Measurements from ENCODE around the gene UBE2J2. TPM values are rescaled to one million over a fixed set of nuclear protein-coding genes. Genes with fewer than 3 reads are reported as not detected.

Gene UBE2J2
- total RNA-seq, 2 donors from 2014 or later: 69.9 to 72.7 TPM

DNA sequence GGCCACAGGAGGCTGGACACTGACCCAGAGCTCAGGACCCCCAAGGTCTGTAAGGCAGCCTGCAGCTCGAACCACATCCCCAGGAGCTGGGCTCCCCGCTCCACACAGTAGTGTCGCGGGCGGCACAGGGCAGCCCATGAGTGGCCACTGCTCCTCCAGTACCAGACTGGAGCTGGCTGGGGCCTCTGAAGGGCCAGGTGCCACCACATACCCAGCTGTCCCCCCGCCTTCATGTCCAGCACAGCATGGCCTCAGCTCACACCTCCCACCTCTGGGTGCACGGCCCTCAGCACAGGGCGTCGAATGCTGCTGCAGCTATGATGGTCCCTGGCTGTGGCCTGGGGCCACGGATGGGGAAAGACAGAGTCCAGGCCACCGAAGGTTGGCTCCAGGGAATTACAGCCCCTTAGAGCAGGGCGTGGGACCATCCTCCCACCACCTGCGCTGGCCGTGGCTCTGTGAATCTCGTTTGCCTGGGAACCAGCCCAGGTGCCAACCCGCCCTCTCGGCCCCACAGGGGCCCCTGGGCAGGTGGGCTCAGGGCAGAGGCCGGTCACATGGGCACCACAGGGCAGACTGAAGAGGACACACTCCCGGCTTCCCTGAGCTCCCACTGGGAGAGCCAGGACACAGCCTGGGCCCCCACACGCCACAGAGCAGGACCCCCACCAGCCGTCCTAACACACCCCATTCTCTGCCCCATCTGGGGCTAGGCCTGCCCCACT lies 57.6 kb downstream of the UBE2J2 start:
- TF ChIP-seq, protein P1, sequence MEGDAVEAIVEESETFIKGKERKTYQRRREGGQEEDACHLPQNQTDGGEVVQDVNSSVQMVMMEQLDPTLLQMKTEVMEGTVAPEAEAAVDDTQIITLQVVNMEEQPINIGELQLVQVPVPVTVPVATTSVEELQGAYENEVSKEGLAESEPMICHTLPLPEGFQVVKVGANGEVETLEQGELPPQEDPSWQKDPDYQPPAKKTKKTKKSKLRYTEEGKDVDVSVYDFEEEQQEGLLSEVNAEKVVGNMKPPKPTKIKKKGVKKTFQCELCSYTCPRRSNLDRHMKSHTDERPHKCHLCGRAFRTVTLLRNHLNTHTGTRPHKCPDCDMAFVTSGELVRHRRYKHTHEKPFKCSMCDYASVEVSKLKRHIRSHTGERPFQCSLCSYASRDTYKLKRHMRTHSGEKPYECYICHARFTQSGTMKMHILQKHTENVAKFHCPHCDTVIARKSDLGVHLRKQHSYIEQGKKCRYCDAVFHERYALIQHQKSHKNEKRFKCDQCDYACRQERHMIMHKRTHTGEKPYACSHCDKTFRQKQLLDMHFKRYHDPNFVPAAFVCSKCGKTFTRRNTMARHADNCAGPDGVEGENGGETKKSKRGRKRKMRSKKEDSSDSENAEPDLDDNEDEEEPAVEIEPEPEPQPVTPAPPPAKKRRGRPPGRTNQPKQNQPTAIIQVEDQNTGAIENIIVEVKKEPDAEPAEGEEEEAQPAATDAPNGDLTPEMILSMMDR (conservative IDR thresholded peaks at IDR 0.05): no peak
- H3K4me3 ChIP-seq (ENCODE audit: low read length): no peak overlapping the region
- no peak overlapping the region for H3K9ac ChIP-seq (ENCODE audit: extremely low read depth, low read length, poor library complexity, severe bottlenecking)
- WGBS, 2 experiments (ENCODE audit: insufficient coverage in 1 of 2, insufficient read length in 1 of 2): 91 to 98% methylated on average over 17 to 21 of the region's 21 CpGs
- no peak for DNase-seq
- H3K27me3 Mint-ChIP-seq (ENCODE audit: insufficient read depth): no peaks in the 10 kb centered on the region
- H3K4me1 Mint-ChIP-seq: no peaks in the 10 kb centered on the region
- H3K4me3 Mint-ChIP-seq: no peak overlapping the region
- no peak overlapping the region for H3K27ac Mint-ChIP-seq
- H3K27me3 ChIP-seq (ENCODE audit: control insufficient read depth, insufficient read depth, low read length, poor library complexity, severe bottlenecking): no peaks in the 10 kb centered on the region
- no peak overlapping the region for H3K27ac ChIP-seq (ENCODE audit: low read depth, low read length)
- H3K9me3 Mint-ChIP-seq: no peaks in the 10 kb centered on the region
- peaks cover 13% of the 10 kb centered on the region for H3K36me3 ChIP-seq (ENCODE audit: control insufficient read depth, insufficient read depth, low read length)
- H3K9me3 ChIP-seq (ENCODE audit: control insufficient read depth, low read length): no peaks in the 10 kb centered on the region
- H3K36me3 Mint-ChIP-seq (ENCODE audit: low read depth): peaks cover 21% of the 10 kb centered on the region
- no peaks in the 10 kb centered on the region for H3K4me1 ChIP-seq (ENCODE audit: control insufficient read depth, insufficient read depth, low read length)

GRCh38 chr1:1215080-1215676 lies 58.5 kb downstream of the UBE2J2 start:
- Mint-ChIP-seq H3K4me1 (no peaks in the 10 kb centered on the region), H3K27me3 (ENCODE audit: insufficient read depth) (no peaks in the 10 kb centered on the region), H3K27ac (no peak overlapping the region), H3K9me3 (no peaks in the 10 kb centered on the region), H3K36me3 (ENCODE audit: low read depth) (peaks cover 14% of the 10 kb centered on the region), H3K4me3 (no peak overlapping the region)
- no peaks in the 10 kb centered on the region for H3K4me1 ChIP-seq (ENCODE audit: control insufficient read depth, insufficient read depth, low read length)
- H3K9me3 ChIP-seq (ENCODE audit: control insufficient read depth, low read length): no peaks in the 10 kb centered on the region
- DNase-seq: no peak
- no peak overlapping the region for H3K4me3 ChIP-seq (ENCODE audit: low read length)
- peaks cover 6% of the 10 kb centered on the region for H3K36me3 ChIP-seq (ENCODE audit: control insufficient read depth, insufficient read depth, low read length)
- H3K9ac ChIP-seq (ENCODE audit: extremely low read depth, low read length, poor library complexity, severe bottlenecking): no peak overlapping the region
- TF ChIP-seq, protein P1 (conservative IDR thresholded peaks at IDR 0.05): no peak
- WGBS, 2 experiments (ENCODE audit: insufficient coverage in 1 of 2, insufficient read length in 1 of 2): 80 to 88% methylated on average over 8 to 11 of the region's 11 CpGs
- no peak overlapping the region for H3K27ac ChIP-seq (ENCODE audit: low read depth, low read length)
- H3K27me3 ChIP-seq (ENCODE audit: control insufficient read depth, insufficient read depth, low read length, poor library complexity, severe bottlenecking): no peaks in the 10 kb centered on the region

DNA sequence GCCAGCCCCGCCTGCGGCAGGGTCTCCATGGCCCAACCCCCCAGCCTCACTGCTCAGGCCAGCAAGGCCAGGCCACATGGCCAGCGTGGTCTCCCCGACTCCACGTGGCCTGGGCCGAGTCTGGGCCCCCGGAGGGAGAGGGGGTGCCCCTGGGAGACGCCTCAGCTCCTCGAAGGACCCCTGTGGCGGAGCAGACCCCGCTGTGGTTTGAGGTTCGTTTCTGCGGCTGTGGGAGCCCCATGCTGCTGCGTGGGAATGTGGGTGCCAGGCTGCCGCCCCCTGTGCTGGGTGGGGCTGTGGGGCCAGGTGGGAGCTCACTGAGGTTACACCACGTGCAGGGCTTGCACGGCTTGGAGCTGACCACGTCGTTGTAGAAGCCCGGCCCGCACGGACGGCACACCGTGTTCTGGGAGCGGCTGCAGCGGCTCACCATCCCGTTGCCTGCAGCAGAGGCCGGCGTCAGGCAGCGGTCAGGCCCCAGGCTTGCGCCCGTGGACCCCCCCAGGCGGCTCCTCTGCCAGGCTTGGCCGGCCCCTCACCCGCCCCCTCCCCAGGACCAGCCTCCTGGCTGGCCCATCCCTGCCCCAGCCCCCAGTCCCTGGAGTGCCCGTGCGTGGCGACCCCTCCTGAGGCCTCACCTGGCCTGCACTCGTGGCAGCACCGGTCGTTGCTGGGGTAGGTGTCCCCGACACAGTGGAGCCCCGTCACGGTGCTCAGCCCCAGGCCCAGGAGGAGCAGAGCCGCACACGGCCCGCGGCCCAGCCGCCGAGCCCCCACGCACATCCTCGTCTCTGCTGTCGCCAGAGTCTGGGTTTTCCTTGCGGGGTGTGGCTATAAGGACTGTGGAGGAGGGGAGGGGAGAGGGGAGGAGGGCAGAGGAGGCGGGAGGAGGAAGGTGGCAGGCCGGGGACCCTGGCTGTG lies 60.0 kb downstream of the UBE2J2 start, which contains the start of gene TNFRSF4:
Gene TNFRSF4 (minus strand): TSS at position 809 of the 921 bp plus-strand sequence. CDS start 26 bp downstream, at position 783.
- Histone ChIP-seq H3K9me3 (ENCODE audit: control insufficient read depth, low read length) (no peaks in the 10 kb centered on the region), H3K27ac (ENCODE audit: low read depth, low read length) (no peak within 1 kb of the TSS), H3K4me1 (ENCODE audit: control insufficient read depth, insufficient read depth, low read length) (no peaks in the 10 kb centered on the region), H3K4me3 (ENCODE audit: low read length) (no peak within 1 kb of the TSS), H3K9ac (ENCODE audit: extremely low read depth, low read length, poor library complexity, severe bottlenecking) (no peak within 1 kb of the TSS), H3K27me3 (ENCODE audit: control insufficient read depth, insufficient read depth, low read length, poor library complexity, severe bottlenecking) (no peaks in the 10 kb centered on the region), H3K36me3 (ENCODE audit: control insufficient read depth, insufficient read depth, low read length) (peaks cover 6% of the 10 kb centered on the region)
- WGBS, 2 experiments (ENCODE audit: insufficient coverage in 1 of 2, insufficient read length in 1 of 2): 90 to 92% methylated on average over 8 to 56 of the region's 56 CpGs
- Mint-ChIP-seq H3K4me3 (no peak within 1 kb of the TSS), H3K9me3 (no peaks in the 10 kb centered on the region), H3K27ac (no peak within 1 kb of the TSS), H3K4me1 (no peaks in the 10 kb centered on the region), H3K27me3 (ENCODE audit: insufficient read depth) (no peaks in the 10 kb centered on the region), H3K36me3 (ENCODE audit: low read depth) (peaks cover 10% of the 10 kb centered on the region)
- TF ChIP-seq, protein P1 (conservative IDR thresholded peaks at IDR 0.05): no peak
- DNase-seq: no peak
